Measurements from ENCODE around the gene MRTFA. TPM values are rescaled to one million over a fixed set of nuclear protein-coding genes. Genes with fewer than 3 reads are reported as not detected.

Gene MRTFA
- total and polyA plus RNA-seq, 8 donors = 22.5 to 58.0 (median 26.5) TPM

DNA sequence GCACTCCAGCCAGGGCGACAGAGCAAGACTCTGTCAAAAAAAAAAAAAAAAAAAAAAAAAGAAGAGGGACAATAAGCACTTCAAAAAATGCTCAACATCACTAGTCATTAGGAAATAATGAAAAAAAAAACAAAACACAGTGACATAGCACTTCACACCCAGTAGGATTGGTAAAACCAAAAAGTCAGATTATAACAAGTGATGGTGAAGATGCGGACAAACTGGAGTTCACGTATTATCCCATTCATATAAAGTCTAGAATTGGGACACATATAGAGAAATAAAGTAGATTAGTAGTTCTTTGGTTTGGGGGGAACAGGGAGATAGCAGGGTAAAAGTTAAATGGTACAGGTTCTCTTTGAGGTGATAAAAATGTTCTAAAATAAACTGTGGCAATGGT, 64.6 kb downstream of the MRTFA start:
- no peaks in the 10 kb centered on the region for H3K36me3 ChIP-seq
- H3K4me3 ChIP-seq = no peak overlapping the region
- TF ChIP-seq, protein P1, sequence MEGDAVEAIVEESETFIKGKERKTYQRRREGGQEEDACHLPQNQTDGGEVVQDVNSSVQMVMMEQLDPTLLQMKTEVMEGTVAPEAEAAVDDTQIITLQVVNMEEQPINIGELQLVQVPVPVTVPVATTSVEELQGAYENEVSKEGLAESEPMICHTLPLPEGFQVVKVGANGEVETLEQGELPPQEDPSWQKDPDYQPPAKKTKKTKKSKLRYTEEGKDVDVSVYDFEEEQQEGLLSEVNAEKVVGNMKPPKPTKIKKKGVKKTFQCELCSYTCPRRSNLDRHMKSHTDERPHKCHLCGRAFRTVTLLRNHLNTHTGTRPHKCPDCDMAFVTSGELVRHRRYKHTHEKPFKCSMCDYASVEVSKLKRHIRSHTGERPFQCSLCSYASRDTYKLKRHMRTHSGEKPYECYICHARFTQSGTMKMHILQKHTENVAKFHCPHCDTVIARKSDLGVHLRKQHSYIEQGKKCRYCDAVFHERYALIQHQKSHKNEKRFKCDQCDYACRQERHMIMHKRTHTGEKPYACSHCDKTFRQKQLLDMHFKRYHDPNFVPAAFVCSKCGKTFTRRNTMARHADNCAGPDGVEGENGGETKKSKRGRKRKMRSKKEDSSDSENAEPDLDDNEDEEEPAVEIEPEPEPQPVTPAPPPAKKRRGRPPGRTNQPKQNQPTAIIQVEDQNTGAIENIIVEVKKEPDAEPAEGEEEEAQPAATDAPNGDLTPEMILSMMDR (IDR thresholded peaks at IDR 0.05) = no peak
- intact Hi-C loops (cut with DNase I) = no loop called here
- no peak overlapping the region for H3K27ac ChIP-seq
- peaks cover 0 to 3% of the 10 kb centered on the region in 2 donors for H3K9me3 ChIP-seq
- ATAC-seq (no peak), DNase-seq (no peak)
- H3K27me3 ChIP-seq = no peaks in the 10 kb centered on the region
- H3K4me1 ChIP-seq = peaks cover 0 to 29% of the 10 kb centered on the region in 2 donors

DNA sequence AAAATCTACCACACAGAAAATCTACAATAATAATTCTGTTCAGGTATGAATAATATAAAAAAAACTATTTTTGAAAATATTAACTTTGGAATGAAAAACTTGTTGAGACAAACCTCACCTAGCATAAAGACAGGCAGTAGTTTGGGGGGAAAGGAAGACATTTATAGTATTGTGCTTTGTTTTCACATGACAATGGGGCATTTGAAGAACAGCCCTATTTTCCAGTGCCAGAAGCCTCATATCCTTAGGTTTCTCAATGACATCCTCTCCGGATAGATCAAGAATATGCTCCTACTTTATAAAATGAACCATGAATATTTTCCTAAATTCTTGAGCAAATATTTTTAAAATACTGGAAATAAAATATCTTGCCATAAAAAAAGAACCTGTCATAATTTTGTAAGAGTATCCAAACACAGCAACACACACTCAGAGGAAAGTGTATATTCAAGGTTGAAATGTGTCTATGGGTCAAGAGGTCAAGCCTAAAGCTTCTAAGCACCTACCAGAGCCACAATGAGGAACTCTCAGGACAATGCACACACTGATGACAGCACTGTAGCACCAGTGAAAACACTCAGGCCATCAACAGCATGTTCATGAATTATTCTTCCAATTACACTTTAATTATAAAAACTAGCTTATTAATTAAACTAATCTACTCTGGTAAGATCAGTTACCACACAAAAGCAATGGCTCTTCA, 68.7 kb downstream of the MRTFA start:
- H3K4me1 ChIP-seq = peaks cover 0 to 18% of the 10 kb centered on the region in 2 donors
- H3K27me3 ChIP-seq = no peaks in the 10 kb centered on the region
- peaks cover 0 to 3% of the 10 kb centered on the region in 2 donors for H3K9me3 ChIP-seq
- ATAC-seq (peak; percentile 49), DNase-seq (no peak)
- no peaks in the 10 kb centered on the region for H3K36me3 ChIP-seq
- intact Hi-C loops (cut with DNase I) = no loop called here
- H3K27ac ChIP-seq = no peak overlapping the region
- H3K4me3 ChIP-seq = no peak overlapping the region
- TF ChIP-seq, protein P1 (IDR thresholded peaks at IDR 0.05) = no peak

DNA sequence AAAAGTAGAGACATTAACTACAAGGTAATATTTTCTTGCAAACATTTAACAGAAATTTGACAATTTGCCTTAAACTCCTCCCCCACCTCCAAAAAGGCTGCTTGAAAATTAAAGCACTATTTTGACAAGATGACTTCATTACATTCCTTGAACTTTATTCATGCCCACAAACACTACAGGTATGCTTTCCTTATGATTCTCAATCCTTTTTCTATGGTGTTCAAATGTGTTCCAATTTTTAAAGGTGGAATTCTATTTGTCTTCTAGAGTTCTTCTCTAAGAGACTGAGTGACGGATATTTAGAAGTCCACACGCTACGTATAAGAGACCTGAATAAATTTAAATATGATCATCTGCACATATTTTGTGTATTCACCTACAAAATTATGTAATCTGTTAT, 69.4 kb downstream of the MRTFA start:
- intact Hi-C loops (cut with DNase I) = no loop called here
- Histone ChIP-seq H3K4me3 (no peak overlapping the region), H3K4me1 (peaks cover 0 to 17% of the 10 kb centered on the region in 2 donors), H3K27ac (no peak overlapping the region), H3K27me3 (no peaks in the 10 kb centered on the region), H3K9me3 (peaks cover 0 to 3% of the 10 kb centered on the region in 2 donors), H3K36me3 (no peaks in the 10 kb centered on the region)
- DNase-seq = no peak
- TF ChIP-seq, protein P1 (IDR thresholded peaks at IDR 0.05) = no peak
- ATAC-seq = peak; percentile 34

DNA sequence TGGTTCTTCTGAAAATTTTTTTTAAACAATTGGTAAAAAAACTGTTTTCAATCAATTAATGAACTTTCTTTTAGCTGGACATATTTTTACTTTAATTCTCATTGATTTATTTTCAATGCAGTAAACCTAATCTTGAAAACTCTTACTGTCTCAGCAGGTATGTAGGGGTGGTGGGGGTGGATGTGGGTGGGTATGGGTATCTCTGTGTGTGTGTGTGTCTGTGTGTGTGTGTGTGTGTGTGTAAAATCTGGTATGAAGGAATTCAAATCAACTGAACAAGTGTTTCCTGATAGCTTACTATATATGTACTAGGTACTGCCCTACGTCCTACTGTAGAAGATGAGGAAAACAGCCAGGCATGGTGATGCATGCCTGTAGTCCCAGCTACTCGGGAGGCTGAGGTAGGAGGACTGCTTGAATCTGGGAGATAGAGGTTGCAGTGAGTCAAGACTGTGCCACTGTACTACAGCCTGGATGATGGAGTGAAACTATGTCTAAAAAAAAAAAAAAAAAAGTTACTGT, 75.5 kb downstream of the MRTFA start:
- TF ChIP-seq, protein P1 (IDR thresholded peaks at IDR 0.05) = no peak
- H3K27me3 ChIP-seq = no peaks in the 10 kb centered on the region
- no peak for DNase-seq
- no peak for ATAC-seq
- H3K27ac ChIP-seq = no peak overlapping the region
- H3K4me1 ChIP-seq = no peaks in the 10 kb centered on the region
- H3K4me3 ChIP-seq = no peak overlapping the region
- no peaks in the 10 kb centered on the region for H3K9me3 ChIP-seq
- no peaks in the 10 kb centered on the region for H3K36me3 ChIP-seq
- intact Hi-C loops (cut with DNase I) = no loop called here

DNA sequence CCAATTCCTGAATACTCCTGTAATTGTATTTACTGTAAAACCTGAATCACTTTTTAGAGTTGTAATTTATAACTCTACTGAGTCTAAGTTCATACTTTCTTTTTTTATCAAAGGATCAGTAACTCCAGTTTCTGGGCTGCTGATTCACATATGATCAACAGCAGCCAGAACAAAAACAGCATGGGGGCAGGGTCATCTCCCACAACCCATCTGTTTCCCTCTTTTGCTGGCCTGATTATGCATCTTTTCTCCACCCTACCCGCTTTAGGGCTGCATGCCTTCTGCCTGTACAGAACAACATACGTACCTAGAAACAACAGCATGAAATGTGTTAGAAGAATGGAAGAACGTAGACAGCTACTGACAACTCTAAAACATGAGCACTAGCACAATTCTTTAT, 76.0 kb downstream of the MRTFA start:
- Histone ChIP-seq H3K36me3 (no peaks in the 10 kb centered on the region), H3K27me3 (no peaks in the 10 kb centered on the region), H3K4me3 (no peak overlapping the region), H3K27ac (no peak overlapping the region), H3K4me1 (no peaks in the 10 kb centered on the region), H3K9me3 (no peaks in the 10 kb centered on the region)
- intact Hi-C loops (cut with DNase I) = no loop called here
- TF ChIP-seq, protein P1 (IDR thresholded peaks at IDR 0.05) = no peak
- ATAC-seq = no peak
- DNase-seq = no peak

Measured in left lung (tissue), 10 donors.